K562 (cell line): ENCODE data around the gene CLASP1. TPM values are rescaled to one million over a fixed set of nuclear protein-coding genes. Genes with fewer than 3 reads are reported as not detected.

Experiments used
- ATF3 ChIP-seq, 2 experiments: fragments of 450-650 bp in 1 of 2; sonication (generic) in 1 of 2; formaldehyde crosslinking in 1 of 2; IDR thresholded peaks in 1 of 2; conservative IDR thresholded peaks in 1 of 2; 2 replicates each; pipeline versions ENCODE4 v1.6.1 to v1.8.1; 2016 to 2023; ENCODE audit warnings: mild to moderate bottlenecking in 2 of 2, moderate library complexity in 2 of 2, inconsistent platforms in 1 of 2, missing genetic modification reagents in 1 of 2
- BRF2 ChIP-seq: IDR thresholded peaks from 3 replicates; pipeline ENCODE4 v1.6.1; 2011; ENCODE audit warnings: borderline replicate concordance, mild to moderate bottlenecking; ENCODE audit not compliant: insufficient read length, insufficient read depth
- CBFB ChIP-seq: sonication (generic); formaldehyde crosslinking; IDR thresholded peaks from 2 replicates; pipeline ENCODE4 v1.4.0; 2020; ENCODE audit warnings: mild to moderate bottlenecking, missing genetic modification reagents
- ETS1 ChIP-seq: conservative IDR thresholded peaks from 2 replicates; pipeline ENCODE4 v1.6.1; 2011; ENCODE audit warnings: low read depth, mild to moderate bottlenecking, low read length; ENCODE audit not compliant: control insufficient read depth
- MLLT1 ChIP-seq, 2 experiments: fragments of 450-650 bp; IDR thresholded peaks; 2 replicates each; pipeline ENCODE4 v1.6.1; 2016
- RFX7 ChIP-seq: fragments of 250-450 bp; sonication (Bioruptor Pico); IDR thresholded peaks from 2 replicates; pipeline ENCODE4 v1.5.1; 2021; ENCODE audit warnings: mild to moderate bottlenecking
- ZBTB40 ChIP-seq, 2 experiments: fragments of 450-650 bp in 1 of 2; sonication (generic) in 1 of 2; formaldehyde crosslinking in 1 of 2; IDR thresholded peaks; 2 replicates each; pipeline versions ENCODE4 v1.7.1 to v1.9.0; 2016 to 2022; ENCODE audit warnings: inconsistent platforms in 1 of 2, mild to moderate bottlenecking in 1 of 2, missing genetic modification reagents in 1 of 2
- ZKSCAN8 ChIP-seq: fragments of 200-800 bp; sonication (Bioruptor generic); IDR thresholded peaks from 2 replicates; pipeline ENCODE4 v1.6.1; 2016; ENCODE audit warnings: missing genetic modification characterization, missing compliant biosample characterization
- ZNF24 ChIP-seq: fragments of 450-650 bp; IDR thresholded peaks from 2 replicates; pipeline ENCODE4 v1.6.1; 2016
- ZNF655 ChIP-seq: fragments of 250-450 bp; sonication (Bioruptor Pico); IDR thresholded peaks from 2 replicates; pipeline ENCODE4 v1.5.0; 2021
- ZNF766 ChIP-seq: fragments of 200-800 bp; sonication (Bioruptor generic); conservative IDR thresholded peaks from 2 replicates; pipeline ENCODE4 v1.6.1; 2016; ENCODE audit warnings: missing genetic modification characterization, missing compliant biosample characterization
- polyA plus RNA-seq, 8 experiments: library from polyadenylated mRNA; depleted of rRNA in 4 of 8; stranded (reverse) in 5 of 8; unstranded in 3 of 8; fragments of >200 nt; fragmentation: Nextera tagmentation in 2 of 8; fragmentation: Illumina TruSeq in 1 of 8; extraction: Ambion mirVana in 2 of 8; extraction: Trizol in 1 of 8; gene quantifications; 2 replicates each; pipeline versions ENCODE4 v1.2.1 to v1.2.3, GENCODE V29; 2011 to 2014; ENCODE audit warnings: inconsistent platforms in 1 of 8, missing spikeins in 1 of 8
- total RNA-seq, 7 experiments: library from RNA; depleted of rRNA in 6 of 7; stranded (reverse); fragments of >200 nt in 6 of 7; fragmentation: Illumina TruSeq in 2 of 7; extraction: Trizol in 2 of 7; gene quantifications; 2 replicates each; pipeline versions ENCODE4 v1.2.1 to v1.2.3, GENCODE V29; 2011 to 2021; ENCODE audit warnings: low replicate concordance in 1 of 7

Gene CLASP1
- total and polyA plus RNA-seq, 9 of the 15 experiments (the other 6 are each of a cell fraction or from before 2014, with no cell fraction given): 1.7 to 40.3 (median 20.7) TPM

- no peak for TF ChIP-seq ATF3 (IDR thresholded peaks at IDR 0.05)
- no peak for TF ChIP-seq ATF3 (CRISPR knock-in tag; conservative IDR thresholded peaks at IDR 0.05)
- no peak for TF ChIP-seq ETS1
- no peak for TF ChIP-seq ZNF655 (CRISPR knock-in tag)
- TF ChIP-seq ZNF766 (CRISPR knock-in tag): no peak
- no peak for TF ChIP-seq RFX7 (CRISPR knock-in tag)
- TF ChIP-seq CBFB (CRISPR knock-in tag): no peak
- no peak for TF ChIP-seq ZBTB40 (IDR thresholded peaks at IDR 0.05)
- no peak for TF ChIP-seq ZBTB40 (CRISPR knock-in tag; IDR thresholded peaks at IDR 0.05)
- TF ChIP-seq BRF2: no peak
- TF ChIP-seq MLLT1 (IDR thresholded peaks at IDR 0.05): no peak
- TF ChIP-seq ZNF24: no peak
- no peak for TF ChIP-seq ZKSCAN8 (CRISPR knock-in tag)
Measured at GRCh38 chr2:121343191-121343590, 306.1 kb downstream of the CLASP1 start (continued).
